GM19455 (cell line): ENCODE results near the gene OR4N2.
"Not testable (repeated sequence)": the region's sequence is repeated elsewhere in the genome, so short reads cannot be mapped to it uniquely, and the experiment has no call there.

Experiments
- ATAC-seq: cut with Tn5 transposase; IDR thresholded peaks from one replicate; pipeline ENCODE4 v1.9.1; 2021; ENCODE audit not compliant: unreplicated experiment

Gene OR4N2, protein sequence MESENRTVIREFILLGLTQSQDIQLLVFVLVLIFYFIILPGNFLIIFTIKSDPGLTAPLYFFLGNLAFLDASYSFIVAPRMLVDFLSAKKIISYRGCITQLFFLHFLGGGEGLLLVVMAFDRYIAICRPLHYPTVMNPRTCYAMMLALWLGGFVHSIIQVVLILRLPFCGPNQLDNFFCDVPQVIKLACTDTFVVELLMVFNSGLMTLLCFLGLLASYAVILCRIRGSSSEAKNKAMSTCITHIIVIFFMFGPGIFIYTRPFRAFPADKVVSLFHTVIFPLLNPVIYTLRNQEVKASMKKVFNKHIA

DNA sequence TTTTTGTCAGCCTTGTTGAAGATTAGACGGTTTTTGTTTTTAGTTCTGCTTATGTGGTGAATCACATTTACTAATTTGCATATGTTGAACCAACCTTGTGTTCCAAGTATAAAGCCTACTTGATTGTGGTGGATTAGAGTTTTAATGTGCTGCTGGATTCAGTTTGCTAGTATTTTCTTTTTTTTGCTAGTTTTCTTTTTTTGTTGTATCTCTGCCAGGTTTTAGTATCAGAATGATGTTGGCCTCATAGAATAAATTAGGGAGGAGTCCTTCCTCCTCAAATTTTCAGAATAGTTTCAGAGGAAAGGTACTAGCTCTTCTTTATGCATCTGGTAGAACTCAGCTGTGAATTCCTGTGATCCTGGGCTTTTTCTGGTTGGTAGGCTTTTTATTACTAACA lies at the start of gene OR4N2:
OR4N2 (plus strand) TSS at position 301 of the 400 bp plus-strand sequence. CDS start 23,679 bp downstream, outside the sequence.
- not testable (repeated sequence) for ATAC-seq

DNA sequence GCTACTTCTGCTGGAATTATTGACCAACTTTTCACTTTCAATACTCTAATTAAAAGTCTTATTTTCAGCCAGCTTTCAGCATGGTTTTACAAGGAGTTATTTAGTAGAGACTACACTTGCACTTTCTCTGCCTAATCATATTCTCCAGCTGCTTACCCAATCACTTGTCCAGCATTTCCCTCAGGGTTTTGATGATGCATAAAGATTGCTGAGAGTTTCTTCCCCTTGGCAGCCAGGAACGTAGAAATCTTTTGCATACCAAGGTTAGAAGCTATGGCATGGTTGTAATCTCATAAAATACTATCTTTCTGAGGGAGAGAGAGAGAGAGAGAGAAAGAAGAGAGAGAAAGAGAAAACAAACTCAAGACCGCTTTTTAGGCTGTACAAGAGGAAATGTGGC lies 49.4 kb upstream of the OR4N2 start:
- ATAC-seq: no peak

DNA sequence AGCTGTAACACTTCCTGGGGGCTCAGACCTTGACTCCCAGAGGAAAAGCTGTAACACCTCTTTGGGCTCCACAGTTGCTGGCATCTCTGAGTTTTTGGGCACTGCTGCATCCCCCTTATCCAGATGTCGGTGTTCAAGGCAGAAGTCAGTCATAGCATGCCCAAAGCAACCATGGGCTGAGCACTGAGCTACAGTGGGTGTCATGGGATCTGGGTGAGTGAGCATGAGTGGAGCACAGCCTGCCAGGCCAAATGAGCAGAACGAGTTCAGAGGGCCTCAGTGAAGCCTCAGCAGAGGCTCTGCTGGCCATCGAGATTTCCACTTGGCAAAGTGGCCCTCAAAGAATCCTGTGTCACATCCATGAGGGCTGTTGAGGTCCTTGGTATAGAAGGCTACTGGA lies 32.1 kb upstream of the OR4N2 start:
- ATAC-seq: not testable (repeated sequence)

DNA sequence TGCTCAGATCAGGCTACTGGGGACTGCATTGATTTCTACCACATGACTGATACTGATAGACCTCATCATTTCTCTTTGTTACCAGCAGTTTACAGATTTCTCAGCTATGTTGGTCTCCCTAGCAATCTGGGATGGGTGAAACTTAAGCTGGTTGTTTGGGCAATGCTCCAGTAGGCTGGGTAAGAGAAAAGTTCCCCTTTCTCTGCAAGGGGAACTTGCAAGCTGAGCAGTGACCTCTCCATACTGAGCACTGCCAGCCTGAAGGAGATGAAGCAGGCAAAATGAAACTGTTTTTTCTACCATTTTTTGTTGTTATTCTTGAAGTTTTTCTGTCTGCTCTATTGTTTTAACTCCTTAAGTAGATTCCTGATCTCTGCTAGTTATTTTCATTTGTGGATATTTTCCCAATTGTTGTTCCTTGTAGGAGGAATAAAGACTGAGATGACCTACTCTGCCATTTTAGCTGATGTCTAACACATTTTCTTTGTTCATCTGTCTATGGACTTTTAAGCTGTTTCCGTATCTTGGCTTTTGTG lies 31.6 kb upstream of the OR4N2 start:
- ATAC-seq: no peak

DNA sequence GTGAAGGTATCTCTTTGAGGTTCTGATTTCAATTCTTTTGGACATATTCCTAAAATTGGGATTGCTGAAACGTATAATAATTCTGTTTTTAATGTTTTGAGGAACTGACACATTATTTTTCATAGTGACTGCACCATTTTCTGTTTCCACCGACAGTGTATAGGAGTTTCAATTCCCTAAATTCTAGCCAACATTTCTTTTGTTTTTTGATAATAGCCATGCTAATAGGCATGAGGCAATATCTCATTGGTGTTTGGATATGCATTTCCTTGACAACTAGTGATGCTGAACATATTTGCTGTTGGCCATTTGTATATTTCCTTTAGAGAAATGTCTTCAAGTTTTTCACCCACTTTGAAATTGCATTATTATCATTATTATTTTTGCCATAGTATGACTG lies 31.1 kb upstream of the OR4N2 start:
- not testable (repeated sequence) for ATAC-seq

DNA sequence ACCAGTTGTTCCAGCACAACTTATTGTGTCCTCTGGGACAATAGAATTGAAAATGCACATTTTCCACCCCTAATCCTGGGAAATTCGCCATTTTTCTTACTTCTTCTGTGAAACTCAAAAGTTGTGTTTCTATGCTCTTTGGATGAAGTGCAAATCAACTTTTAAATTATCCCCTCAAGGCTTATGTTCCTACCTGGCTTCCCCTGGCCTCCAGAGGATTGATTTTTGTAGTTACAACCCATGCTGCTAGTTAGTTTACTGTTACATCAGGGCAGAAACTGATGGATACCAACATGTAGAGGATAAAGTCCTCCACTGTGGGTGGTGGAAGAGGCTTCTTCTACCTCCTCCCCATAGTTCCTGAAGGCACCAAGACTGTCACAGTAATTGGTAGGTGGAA lies 30.4 kb upstream of the OR4N2 start, which contains the start of gene OR4M1:
OR4M1 (plus strand) TSS at position 301 of the 400 bp plus-strand sequence. CDS start 6,819 bp downstream, outside the sequence.
- ATAC-seq: not testable (repeated sequence)

DNA sequence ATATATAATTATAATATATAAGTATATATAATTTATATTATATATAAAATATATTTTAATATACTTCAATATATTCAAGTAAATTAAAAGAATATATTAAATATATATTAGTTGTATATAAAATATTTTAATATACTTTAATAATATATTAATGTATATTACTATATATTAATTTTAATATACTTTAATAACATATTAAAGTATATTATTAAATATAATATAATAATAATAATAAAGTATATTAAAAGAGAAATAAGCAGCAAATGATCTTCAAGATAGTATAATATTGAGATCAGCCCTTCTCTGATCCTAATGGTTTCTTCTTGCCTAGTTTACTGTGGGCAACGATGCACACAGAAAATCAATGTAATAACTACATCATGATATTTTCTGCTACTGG lies 28.0 kb upstream of the OR4N2 start:
- no peak for ATAC-seq

DNA sequence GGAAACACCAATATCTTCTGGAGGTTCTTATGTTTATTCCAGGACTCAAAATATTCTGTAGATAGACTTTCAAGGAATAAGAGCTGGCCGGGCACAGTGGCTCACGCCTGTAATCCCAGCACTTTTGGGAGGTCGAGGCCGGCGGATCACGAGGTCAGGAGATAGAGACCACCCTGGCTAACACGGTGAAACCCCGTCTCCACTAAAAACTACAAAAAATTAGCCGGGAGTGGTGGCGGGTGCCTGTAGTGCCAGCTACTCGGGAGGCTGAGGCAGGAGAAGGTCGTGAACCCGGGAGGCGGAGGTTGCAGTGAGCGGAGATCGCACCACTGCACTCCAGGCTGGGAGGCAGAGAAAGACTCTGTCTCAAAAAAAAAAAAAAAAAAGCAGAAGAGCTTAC lies 17.7 kb upstream of the OR4N2 start:
- ATAC-seq: not testable (repeated sequence)

DNA sequence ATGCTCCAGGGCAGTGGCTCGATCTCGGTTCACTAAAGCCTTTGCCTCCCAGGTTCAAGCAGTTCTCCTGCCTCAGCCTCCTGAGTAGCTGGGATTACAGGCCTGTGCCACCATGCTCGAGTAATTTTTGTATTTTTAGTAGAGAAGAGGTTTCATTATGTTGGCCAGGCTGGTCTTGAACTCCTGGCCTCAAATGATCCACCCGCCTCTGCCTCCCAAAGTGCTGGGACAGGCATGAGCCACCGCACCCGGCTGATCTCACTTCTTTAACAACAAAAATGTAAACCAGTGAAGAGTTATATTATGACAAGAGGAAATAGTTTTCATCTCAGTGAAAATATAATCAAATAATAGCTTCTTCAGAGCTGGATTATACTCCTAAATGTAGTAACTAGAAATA lies 16.3 kb upstream of the OR4N2 start:
- ATAC-seq: not testable (repeated sequence)

DNA sequence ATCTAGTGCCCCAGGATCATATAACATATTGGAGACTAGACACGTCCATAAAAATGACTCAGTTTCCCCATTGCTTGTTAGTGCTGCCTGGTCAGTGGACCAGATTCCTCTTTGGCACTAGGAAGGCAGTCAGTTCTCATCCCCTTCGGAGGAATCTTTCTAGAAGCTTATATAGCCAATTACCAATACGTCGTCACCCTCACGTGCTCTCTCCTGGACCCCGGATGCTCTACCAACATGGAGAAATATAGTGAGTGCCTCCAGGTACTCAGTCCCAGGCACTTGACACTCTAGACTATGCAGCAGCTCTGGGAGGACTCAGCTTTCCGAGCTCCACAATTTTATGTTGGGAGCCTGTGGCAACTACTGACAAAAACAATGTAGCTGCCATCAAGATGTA lies 15.4 kb upstream of the OR4N2 start:
- ATAC-seq: not testable (repeated sequence)

DNA sequence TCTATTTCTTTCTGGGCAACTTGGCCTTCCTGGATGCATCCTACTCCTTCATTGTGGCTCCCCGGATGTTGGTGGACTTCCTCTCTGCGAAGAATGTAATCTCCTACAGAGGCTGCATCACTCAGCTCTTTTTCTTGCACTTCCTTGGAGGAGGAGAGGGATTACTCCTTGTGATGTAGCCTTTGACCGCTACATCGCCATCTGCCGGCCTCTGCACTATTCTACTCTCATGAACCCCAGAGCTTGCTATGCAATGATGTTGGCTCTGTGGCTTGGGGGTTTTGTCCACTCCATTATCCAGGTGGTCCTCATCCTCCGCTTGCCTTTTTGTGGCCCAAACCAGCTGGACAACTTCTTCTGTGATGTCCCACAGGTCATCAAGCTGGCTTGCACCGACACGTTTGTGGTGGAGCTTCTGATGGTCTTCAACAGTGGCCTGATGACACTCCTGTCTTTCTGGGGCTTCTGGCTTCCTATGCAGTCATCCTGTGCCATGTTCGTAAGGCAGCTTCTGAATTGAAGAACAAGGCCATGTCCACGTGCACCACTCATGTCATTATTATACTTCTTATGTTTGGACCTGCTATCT lies 7.0 kb upstream of the OR4N2 start:
- ATAC-seq: not testable (repeated sequence)

DNA sequence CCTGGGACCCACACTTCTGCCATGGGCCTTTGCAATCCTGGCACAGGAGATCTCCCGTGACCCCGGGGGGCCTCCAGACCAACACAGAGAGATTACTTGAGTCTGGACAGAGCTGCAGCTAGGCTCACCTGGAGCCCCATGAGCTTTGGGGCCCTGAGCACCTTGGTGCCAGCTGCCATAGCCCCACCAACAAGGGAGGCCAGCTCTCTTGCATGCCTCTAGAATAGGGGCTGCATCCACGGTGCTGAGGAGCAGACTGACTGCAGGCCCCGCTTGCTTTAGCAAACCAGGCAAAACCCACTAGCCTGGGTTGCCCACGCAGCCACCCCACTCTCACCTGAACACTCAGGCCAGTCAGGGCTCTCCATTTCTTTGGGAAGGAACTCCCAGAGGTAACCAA lies 3.7 kb upstream of the OR4N2 start:
- no peak for ATAC-seq

DNA sequence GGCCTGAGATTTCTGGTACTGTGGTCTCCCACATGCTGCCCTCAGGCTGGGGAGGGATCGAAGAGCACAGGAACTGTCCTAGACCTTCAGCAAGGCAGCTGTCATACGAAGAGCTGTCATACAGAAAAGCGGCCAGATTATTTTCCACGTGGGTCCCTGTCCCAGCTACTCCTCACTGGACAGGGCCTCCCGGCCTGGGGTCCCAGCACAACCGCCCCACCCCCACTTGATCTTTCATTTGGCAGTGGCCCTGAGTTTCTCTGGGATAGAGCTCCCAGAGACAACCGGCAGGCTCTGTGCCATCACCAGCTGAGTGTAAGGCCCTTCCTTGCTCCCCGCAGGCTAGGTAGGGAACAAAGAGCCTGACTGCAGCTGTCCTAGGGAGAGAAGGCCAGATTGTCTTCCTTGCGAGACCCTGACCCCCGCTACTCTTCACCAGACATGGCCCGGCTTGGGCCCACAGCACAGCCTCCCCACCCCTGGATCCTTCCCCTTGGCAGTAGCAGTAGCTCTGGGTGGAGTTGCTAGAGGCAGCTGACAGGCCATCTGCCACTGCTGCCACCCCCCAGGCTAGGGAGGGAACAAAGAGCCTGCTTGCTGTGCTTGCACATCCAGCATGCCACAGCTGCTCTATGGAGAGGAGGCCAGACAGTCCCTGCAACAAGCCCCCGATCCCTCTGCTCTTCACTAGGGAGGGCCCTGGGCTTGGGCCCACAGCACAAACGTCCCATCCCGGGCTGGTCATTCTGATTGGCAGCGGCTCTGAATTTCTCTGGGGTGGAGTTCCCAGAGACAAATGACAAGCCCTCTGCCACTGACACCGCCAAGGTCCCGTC lies 3.1 kb upstream of the OR4N2 start:
- no peak for ATAC-seq

DNA sequence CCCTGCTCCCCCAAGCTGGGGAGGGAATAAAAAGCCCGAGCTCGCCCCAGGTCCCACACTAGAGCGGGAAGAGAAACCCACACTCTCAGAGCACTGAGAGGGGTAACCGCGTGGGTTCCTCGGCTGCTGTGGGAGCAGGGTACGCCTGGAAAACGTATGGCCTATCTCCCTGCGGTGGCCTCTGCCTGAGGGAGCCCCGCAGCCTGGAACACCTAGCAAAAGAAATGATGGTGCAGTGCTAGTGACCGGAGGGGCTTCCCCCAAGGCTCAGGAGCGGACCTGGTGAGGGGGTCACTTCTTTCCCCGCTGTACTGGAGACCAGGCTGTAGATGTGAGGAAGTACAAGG lies 2.5 kb upstream of the OR4N2 start:
- no peak for ATAC-seq

DNA sequence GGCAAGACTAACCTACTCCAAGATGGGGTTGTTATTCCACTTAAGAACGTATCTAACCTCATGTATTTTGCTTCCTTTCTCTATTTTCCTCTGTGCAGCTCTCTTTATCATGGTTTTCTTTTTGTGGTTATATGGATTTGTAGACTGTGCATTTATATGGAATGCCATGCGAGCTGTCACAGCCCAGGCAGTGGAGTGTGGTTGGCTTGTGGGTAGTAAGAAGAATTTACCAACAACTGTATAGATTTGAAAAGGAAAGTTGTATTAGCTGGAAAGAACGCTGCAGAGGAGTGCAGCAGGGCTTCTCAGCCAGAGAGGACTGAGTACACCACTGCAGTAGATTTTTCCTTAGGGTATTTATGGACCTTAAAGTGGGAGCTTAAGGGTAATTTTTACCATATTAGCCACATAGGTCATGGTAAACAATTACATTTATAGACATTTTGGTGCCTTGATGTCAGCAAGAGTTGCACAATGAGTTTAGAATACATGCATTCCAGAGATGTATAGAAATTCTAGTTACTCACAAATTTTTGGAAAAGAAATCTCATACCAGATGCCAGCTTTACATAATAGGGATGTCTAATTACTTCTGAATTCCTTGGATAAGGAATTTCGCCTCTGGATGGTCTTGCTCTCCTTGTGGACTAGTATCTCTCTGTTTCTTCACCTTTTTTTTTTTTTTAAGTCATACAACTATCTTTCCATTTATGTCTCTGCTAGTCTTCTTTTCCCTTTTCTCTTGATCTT lies 9.8 kb downstream of the OR4N2 start:
- not testable (repeated sequence) for ATAC-seq

DNA sequence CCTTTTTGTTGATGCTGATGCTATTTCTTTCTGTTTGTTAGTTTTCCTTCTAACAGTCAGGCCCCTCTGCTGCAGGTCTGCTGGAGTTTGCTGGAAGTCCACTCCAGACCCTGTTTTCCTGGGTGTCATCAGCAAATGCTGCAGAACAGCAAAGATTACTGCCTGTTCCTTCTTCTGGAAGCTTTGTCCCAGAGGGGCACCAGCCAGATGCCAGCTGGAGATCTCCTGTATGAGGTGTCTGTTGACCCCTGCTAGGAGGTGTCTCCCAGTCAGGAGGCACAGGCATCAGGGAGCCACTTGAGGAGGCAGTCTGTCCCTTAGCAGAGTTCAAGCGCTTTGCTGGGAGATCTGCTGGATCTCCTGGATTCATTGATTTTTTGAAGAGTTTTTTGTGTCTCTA lies 16.3 kb downstream of the OR4N2 start:
- ATAC-seq: not testable (repeated sequence)

DNA sequence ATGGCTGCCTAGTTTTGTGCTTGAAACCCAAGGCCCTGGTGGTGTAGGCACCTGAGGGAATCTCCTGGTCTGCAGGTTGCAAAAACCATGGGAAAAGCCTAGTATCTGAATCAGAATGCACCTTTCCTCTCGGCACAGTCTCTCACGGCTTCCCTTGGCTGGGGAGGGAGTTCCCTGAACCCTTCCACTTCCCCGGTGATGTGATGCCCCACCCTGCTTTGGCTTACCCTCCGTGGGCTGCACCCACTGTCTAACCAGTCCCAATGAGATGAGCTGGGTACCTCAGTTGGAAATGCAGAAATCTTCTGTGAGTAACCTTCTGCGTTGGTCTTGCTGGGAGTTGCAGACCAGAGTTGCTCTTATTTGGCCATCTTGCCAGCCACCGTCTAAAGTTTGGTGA lies 17.4 kb downstream of the OR4N2 start:
- ATAC-seq: not testable (repeated sequence)

DNA sequence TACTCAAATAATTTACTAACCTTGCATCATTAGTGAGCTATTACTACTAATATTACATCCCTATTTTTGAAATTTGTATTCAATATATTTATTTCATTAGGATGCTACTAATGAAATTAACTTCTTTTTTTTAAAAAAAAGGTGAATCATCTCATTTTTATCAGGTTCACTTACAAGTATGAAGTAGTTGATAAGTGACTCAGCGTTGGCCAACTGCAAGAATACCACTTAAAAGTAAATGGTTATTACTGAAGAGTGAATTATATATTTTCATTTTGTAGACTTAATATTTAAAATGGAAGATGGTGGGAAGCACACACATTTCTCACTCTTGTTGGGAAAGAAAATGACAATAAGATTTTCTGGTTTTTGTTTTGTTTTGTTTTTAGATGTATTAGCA lies 19.6 kb downstream of the OR4N2 start:
- ATAC-seq: no peak

DNA sequence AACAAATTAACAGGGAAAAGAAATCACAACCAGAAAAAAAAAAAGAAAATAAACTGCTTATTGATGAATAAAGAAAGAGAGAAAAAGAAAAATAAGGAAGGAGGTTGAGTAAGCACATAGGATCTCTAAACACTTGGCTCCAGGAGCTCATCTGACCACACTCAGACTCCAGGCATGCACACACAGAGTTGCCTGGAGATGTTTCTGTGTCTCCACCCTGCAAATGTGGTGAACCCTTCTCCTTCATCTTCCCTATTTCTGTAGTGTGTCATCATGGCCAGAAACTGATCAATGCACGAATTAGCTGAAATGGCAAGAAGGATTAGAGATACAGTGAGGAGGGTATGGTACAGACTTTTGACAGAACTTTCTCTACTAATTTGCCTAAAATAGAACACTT lies 20.2 kb downstream of the OR4N2 start:
- no peak for ATAC-seq

DNA sequence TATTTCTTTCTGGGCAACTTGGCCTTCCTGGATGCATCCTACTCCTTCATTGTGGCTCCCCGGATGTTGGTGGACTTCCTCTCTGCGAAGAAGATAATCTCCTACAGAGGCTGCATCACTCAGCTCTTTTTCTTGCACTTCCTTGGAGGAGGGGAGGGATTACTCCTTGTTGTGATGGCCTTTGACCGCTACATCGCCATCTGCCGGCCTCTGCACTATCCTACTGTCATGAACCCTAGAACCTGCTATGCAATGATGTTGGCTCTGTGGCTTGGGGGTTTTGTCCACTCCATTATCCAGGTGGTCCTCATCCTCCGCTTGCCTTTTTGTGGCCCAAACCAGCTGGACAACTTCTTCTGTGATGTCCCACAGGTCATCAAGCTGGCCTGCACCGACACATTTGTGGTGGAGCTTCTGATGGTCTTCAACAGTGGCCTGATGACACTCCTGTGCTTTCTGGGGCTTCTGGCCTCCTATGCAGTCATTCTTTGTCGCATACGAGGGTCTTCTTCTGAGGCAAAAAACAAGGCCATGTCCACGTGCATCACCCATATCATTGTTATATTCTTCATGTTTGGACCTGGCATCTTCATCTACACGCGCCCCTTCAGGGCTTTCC lies 24.2 kb downstream of the OR4N2 start:
- not testable (repeated sequence) for ATAC-seq
